IMR-90 (cell line): ENCODE data around the gene PGPEP1.

ENCODE experiments used
- POLR2A ChIP-seq: IDR thresholded peaks from 2 replicates; pipeline ENCODE4 v1.6.1; 2012; ENCODE audit warnings: mild to moderate bottlenecking, low read depth, low read length
- RAD21 ChIP-seq: IDR thresholded peaks from 2 replicates; pipeline ENCODE4 v1.6.1; 2012; ENCODE audit warnings: low read length, improper control_type of control experiment
- TF ChIP-seq, protein P1 (sequence below): conservative IDR thresholded peaks from 2 replicates; pipeline ENCODE4 v1.5.1; 2012; ENCODE audit warnings: mild to moderate bottlenecking, low read depth, low read length, improper control_type of control experiment

DNA sequence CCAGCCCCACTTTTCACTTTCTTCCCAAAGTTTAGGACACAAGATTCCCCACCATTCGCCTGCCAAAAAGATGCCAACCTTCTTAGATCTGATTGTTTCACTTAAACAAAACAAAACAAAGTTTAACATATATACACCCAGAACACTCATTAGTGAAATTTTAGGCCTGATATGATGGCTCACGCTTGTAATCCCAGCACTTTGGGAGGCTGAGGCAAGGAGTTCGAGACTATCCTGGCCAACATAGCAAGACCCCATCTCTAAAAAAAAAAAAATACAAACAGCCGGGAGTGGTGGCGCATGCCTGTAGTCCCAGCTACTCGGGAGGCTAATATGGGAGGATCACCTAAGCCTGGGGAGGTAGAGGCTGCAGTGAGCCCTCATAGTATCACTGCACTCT lies 4.9 kb downstream of the PGPEP1 start:
- no peak for TF ChIP-seq POLR2A
- no peak for TF ChIP-seq RAD21
- TF ChIP-seq, protein P1, sequence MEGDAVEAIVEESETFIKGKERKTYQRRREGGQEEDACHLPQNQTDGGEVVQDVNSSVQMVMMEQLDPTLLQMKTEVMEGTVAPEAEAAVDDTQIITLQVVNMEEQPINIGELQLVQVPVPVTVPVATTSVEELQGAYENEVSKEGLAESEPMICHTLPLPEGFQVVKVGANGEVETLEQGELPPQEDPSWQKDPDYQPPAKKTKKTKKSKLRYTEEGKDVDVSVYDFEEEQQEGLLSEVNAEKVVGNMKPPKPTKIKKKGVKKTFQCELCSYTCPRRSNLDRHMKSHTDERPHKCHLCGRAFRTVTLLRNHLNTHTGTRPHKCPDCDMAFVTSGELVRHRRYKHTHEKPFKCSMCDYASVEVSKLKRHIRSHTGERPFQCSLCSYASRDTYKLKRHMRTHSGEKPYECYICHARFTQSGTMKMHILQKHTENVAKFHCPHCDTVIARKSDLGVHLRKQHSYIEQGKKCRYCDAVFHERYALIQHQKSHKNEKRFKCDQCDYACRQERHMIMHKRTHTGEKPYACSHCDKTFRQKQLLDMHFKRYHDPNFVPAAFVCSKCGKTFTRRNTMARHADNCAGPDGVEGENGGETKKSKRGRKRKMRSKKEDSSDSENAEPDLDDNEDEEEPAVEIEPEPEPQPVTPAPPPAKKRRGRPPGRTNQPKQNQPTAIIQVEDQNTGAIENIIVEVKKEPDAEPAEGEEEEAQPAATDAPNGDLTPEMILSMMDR, result no peak
